Measurements from ENCODE around the gene SCRT2. TPM values are rescaled to one million over a fixed set of nuclear protein-coding genes. Genes with fewer than 3 reads are reported as not detected.
"Not testable (repeated sequence)": the region's sequence is repeated elsewhere in the genome, so short reads cannot be mapped to it uniquely, and the experiment has no call there.

SCRT2 gene
- polyA plus RNA-seq, 3 donors: 0.04 to 0.10 (median 0.06) TPM

GRCh38 chr20:701401-702129 is 26.0 kb upstream of the SCRT2 start:
- no peak for DNase-seq (ENCODE audit: low read depth in 3 of 3, low spot score in 2 of 3)

- no peak for DNase-seq (ENCODE audit: low read depth in 3 of 3, low spot score in 2 of 3)
Observed at GRCh38 chr20:699811-700338, 24.3 kb upstream of the SCRT2 start.

DNA sequence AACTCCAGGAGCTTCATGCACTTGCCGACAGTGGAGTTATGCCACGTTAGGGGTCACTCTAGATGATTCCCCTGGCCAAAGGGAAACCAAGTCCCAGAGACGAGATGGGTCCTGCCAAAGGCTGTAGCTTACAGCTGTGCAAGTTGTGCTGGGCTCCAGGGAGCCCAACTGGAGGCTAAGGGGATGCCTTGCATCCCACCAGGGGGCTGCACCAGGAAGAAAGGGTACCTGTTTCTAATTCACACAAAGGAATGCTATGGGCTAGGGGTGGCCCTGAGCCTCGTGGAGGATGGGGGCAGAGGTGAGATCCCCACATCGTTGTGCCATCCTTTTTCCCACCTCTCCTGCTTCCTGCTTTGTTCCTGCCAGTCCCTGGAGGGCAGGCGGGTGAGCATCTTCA is 23.7 kb upstream of the SCRT2 start:
- DNase-seq (ENCODE audit: low read depth in 3 of 3, low spot score in 2 of 3): no peak

DNA sequence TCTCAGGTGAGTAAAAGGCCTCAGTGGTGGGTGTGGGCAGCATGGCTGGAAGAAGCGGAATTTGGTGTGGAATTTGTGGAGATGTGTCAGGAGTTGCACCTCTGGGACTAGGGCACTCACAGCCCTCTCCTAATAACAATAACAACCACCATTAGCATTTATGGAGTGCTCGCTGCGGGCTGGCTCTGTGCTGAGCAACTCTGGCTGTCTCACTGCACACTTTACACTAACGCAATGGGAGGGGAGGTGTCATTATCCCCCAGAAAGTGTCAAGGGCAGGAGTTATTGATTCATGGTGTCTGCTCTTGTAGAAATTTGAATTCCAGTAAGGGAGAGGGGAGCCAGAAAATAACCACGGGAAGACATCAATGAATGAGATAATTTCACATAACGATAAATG is 22.7 kb upstream of the SCRT2 start:
- DNase-seq (ENCODE audit: low read depth in 3 of 3, low spot score in 2 of 3): no peak

GRCh38 chr20:697826-698225 is 22.2 kb upstream of the SCRT2 start:
- DNase-seq (ENCODE audit: low read depth in 3 of 3, low spot score in 2 of 3): no peak

DNA sequence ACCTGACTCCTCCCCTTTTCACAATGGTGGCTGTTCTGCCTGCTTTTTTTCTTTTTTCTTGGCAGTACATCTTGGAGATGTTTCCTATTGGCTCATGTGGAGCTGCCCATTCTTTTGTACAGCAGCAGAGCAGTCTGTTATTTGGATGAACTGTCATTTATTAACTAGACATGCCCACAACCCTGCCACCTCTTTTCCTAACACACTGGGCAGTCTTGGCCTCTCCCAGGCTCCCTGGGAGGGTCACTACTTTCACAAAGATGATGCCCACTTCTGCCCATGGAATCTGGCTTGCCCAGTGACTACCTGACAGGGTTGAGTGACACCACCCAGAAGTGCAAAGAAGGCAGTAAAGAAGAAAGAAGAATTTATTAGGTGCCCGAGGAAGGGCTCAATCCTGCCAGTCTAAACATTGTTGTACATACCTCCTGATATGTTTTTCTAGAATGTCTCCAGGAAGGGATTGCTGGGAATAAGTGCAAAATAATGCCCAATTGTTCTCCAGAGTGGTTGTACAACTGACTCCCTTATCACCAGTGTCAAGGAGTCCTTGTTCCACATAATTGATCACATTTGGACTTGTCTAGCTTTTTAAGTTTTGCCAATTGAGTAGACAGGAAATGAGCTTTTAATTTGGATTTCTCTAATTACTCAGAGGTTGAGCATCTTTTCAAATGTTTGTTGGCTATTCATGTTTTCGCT is 19.7 kb upstream of the SCRT2 start:
- no peak for DNase-seq (ENCODE audit: low read depth in 3 of 3, low spot score in 2 of 3)

GRCh38 chr20:694496-694895 is 18.9 kb upstream of the SCRT2 start:
- no peak for DNase-seq (ENCODE audit: low read depth in 3 of 3, low spot score in 2 of 3)

DNA sequence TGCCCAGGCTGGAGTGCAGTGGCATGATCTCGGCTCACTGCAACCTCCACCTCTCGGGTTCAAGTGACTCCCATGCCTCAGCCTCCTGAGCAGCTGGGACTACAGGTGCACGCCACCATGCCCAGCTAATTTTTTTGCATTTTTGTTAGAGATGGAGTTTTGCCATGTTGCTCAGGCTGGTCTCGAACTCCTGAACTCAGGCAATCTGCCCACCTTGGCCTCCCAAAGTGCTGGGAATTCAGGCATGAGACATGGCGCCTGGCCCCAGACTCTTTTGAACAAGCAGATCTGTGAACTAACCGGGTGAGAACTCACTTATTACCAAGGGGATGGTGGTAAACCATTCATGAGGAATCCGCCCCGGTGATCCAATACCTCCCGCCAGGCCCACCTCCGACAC is 18.2 kb upstream of the SCRT2 start:
- not testable (repeated sequence) for DNase-seq (ENCODE audit: low read depth in 3 of 3, low spot score in 2 of 3)

- DNase-seq (ENCODE audit: low read depth in 3 of 3, low spot score in 2 of 3): no peak
Observed at GRCh38 chr20:692044-692443, 16.4 kb upstream of the SCRT2 start.

GRCh38 chr20:689947-690346 is 14.3 kb upstream of the SCRT2 start:
- DNase-seq (ENCODE audit: low read depth in 3 of 3, low spot score in 2 of 3): no peak

DNA sequence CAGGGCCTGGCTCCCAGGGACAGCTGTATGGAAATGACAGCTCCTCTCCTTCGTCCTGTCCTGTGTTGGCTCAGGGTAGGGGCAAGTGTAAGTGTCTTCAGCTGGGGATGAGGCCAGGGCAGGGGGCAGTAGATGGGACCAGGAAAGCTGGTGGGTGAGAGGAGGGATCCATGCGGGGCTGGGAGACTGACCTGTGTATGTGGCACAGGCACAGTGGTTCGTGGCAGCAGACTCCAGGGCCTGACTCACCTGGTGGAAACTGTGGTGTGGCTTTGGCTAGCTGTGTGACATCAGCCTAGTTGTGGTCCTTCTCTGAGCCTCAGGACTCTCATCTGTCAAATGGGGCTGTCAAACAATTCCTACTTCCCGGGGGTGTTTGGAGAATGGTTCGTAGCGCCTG is 13.7 kb upstream of the SCRT2 start:
- no peak for DNase-seq (ENCODE audit: low read depth in 3 of 3, low spot score in 2 of 3)

DNA sequence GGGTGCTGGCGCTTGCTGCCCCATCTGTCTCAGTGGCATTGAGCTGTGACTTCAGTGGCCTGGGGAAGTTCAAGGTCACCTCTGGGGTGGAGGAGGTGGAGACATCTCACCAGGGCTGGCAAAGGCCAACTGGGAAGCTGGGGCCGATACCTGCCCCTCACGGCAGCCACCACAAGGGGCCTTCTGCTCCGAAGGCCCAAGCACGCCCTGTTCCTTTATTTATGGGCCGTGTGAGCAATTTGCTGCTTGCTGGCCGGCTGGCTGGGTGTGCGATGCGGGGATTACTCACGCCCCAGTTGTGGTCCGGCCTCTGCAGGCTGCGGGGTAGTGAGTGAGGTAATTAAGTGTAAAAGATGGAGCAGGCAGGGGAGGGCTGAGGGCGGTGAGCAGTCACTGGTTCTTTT is 13.2 kb upstream of the SCRT2 start:
- no peak for DNase-seq (ENCODE audit: low read depth in 3 of 3, low spot score in 2 of 3)

- DNase-seq (ENCODE audit: low read depth in 3 of 3, low spot score in 2 of 3): no peak
Observed at GRCh38 chr20:687468-688203, 12.0 kb upstream of the SCRT2 start.

DNA sequence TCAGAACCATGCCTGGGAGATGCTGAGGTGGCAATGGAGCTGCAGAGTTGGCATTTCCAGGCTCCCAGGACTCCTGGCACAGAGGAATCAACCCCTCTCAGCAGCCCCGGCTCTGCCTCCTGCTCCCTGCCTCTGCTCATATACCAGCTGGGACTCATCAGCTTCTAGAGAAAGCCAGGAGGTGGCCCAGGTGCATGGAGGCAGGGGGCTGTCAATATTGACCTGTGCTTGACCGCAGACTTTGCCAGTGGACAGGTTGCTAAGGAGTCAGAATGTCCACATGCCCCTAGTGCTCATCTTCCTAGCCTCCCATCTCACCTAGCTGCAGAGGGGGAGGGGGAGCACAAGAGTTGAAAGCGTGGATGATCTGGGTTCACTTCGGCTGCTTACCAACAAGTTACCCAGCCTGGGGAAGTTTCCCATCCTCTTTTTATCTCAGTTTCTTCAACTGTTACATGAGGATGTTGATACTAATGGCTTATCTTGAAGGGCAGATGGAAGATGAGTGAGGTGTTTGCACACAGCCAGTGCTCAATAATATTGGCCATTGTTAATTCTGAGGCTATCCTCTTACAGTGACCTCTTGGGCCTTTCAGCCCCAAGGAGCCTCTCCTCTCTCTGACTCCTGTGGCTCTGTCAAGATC is 9.2 kb upstream of the SCRT2 start:
- no peak for DNase-seq (ENCODE audit: low read depth in 3 of 3, low spot score in 2 of 3)

GRCh38 chr20:682123-682522 is 6.5 kb upstream of the SCRT2 start:
- DNase-seq (ENCODE audit: low read depth in 3 of 3, low spot score in 2 of 3): no peak

DNA sequence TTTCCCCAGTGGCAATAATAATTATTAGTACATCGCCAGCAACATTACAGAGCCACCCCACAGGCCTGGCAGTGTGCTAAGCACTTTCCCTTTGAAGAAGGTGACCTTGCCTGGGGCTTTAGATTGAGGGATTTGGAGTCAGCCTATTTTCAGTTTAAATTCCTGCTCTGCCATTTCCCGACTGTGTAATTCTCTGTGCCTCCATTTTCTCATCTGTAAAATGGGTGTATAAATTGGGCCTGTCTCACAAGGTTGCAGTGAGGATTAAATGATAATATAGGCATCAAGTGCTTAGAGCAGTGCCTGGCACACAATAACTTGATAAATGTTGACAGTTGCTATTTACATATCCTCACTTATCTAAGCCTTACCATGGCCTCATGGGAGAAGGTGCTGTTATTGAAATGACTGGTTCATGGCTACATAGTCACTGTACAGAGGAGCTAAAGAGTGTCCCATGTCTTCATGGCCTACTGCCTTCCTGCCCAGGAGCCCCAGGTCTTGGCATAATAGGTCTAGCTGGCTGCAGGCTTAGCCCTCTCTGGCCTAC is 5.1 kb upstream of the SCRT2 start:
- DNase-seq (ENCODE audit: low read depth in 3 of 3, low spot score in 2 of 3): no peak

DNA sequence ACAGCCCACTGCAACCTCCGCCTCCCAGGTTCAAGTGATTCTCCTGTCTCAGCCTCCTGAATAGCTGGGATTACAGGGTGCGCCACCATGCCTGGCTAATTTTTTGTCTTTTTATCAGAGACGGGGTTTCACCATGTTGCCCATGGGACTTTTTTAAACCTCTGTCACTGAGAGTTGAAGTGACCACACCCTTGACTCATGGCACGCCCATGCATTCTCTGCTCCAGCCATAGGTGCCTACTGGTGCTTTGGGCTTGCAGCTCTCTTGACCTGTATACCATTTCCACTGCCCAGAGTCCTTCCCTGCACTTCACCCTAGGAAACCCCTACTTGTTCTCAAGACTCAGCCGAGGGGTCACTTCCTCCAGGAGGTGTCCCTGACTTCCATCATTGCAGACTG is 2.4 kb upstream of the SCRT2 start:
- no peak for DNase-seq (ENCODE audit: low read depth in 3 of 3, low spot score in 2 of 3)

DNA sequence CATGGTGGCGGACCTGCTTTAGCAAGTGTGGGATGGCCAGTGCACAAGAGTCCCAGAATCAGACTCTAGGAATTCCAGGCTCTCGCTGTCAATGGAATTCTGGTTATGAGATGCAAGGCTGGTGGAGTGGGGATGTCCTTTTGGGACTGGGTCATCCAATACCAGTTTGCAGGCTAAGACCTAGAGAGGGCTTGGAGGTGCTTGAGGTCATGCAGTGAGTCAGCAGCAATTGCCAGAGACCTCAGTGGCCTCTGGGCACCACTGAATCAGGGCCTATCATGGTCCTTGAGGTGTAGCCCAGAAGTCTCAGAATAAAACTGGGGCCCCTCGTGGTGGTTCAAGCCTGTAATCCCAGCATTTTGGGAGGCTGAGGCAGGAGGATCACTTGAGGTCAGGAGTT is 1.4 kb upstream of the SCRT2 start:
- no peak for DNase-seq (ENCODE audit: low read depth in 3 of 3, low spot score in 2 of 3)

DNA sequence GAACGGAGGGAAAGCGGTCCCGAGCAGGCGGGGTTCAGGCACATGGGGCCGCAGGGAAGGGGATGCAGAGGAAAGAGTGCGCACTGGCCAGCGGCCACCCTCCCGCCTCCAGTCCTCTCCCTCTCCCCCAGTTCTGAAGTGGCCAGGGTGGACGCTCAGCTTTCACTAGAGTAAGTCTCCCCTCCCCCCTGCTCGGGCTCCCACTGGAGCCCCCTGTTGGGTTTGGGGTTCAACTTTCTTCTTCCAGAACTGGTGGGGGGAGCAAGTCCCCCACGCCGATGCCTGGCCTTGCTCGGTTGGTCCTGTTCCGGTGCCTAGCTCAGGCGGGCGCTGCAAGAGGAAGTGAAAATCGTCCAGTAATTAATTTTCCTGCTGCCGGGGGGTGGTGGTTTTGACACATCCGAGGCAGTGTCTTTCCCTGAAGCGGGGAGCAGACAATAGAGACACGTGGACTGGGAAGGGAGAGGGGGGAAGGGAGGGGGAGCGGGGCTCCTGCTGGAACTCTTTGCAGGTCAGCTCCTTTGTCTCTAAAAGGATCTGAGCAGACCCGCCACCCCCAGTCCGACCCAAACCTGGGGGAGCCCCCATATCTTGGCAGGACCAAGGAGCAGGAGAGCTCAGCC is 824 bp upstream of the SCRT2 start:
- DNase-seq (ENCODE audit: low read depth in 3 of 3, low spot score in 2 of 3): no peak

GRCh38 chr20:675033-675452 is 559 bp downstream of the SCRT2 start:
- DNase-seq (ENCODE audit: low read depth in 3 of 3, low spot score in 2 of 3): no peak
